Activated naive CD4-positive, alpha-beta T cell treated with anti-CD3 and anti-CD28 coated beads for 36 hours (primary cell): ENCODE measurements around the gene CADM1. TPM values are rescaled to one million over a fixed set of nuclear protein-coding genes. Genes with fewer than 3 reads are reported as not detected.

Experiments
- CTCF ChIA-PET: fragments of 350-600 bp; sonication (Branson Sonifier 250); formaldehyde crosslinking; loops from one replicate; lab custom pipeline; 2021; ENCODE audit warnings: antibody characterized with exemption; lab: Charles Lee
- DNase-seq: peaks from one replicate; pipeline ENCODE4 v3.0.0-alpha.2; 2020
- H3K27ac Mint-ChIP-seq: one replicate; pipeline ENCODE4 v1.8.0; 2021; ENCODE audit warnings: mild to moderate bottlenecking, mixed read lengths
- H3K27me3 Mint-ChIP-seq: one replicate; pipeline ENCODE4 v1.8.0; 2021; ENCODE audit warnings: low read depth, mixed read lengths
- H3K36me3 Mint-ChIP-seq: one replicate; pipeline ENCODE4 v1.8.0; 2021; ENCODE audit warnings: low read depth, mixed read lengths
- H3K4me1 Mint-ChIP-seq: one replicate; pipeline ENCODE4 v1.8.0; 2021; ENCODE audit warnings: low read depth, mixed read lengths
- H3K4me3 Mint-ChIP-seq: one replicate; pipeline ENCODE4 v1.8.0; 2021; ENCODE audit warnings: mild to moderate bottlenecking, moderate library complexity, mixed read lengths
- H3K9me3 Mint-ChIP-seq: one replicate; pipeline ENCODE4 v1.8.0; 2021; ENCODE audit warnings: mixed read lengths
- intact Hi-C: fragments of 100-400 bp; cut with micrococcal nuclease; formaldehyde crosslinking; loops from one replicate; pipeline ENCODE4 v1.15.1; 2023
- total RNA-seq, 2 experiments: library from RNA; stranded (reverse); gene quantifications; one replicate each; pipeline ENCODE4 v1.2.3, GENCODE V29; 2021

CADM1 gene
- under 1 TPM in 1 of 2 experiments, not detected in 1; 0.24 TPM for total RNA-seq

DNA sequence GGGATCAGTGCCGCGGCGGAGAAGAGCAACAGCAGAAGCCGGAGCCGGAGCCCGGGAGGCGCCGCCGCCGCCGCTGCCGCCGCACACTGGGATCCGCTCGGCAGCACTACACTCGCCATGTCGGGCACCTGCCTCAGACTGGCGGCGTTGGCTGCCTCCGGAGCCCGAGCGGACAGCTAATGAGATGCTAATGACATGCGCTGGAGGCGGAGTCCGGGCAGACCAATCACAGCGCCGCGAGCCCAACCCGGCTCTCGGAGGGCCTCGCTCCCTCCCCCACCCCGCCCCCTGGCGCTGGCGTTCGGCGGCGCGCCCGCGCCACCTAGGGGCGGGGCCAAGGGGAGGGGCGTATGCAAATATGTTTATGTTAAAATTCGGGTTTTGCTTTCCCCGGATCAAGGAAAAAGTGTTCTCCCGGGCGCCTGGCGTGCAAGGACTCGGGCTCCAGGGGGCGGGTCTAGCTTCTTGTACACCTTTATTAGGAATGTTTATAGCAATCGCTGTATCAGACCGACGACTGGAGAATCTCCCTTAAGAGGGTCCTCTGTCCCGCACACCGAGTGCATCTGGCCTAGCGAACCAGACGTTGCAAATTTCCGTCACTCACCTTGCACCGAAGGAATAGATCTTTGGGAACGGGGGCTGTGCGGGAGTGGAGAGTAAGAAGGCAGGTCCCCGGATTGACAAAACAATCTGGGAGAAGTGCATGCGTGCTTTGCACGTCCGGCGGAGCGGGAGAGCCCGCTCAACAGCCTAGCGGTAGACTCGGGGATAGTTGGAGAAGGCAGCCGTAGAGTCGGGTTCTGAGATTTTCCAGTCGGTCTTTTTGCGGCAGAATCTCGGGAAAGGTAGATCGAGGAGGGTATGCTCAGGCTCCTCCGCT, at the start of gene CADM1:
Gene CADM1 (minus strand): TSS at position 140 of the 883 bp plus-strand sequence.
- peak; percentile 76 for DNase-seq
- CTCF ChIA-PET = no interaction called here
- Mint-ChIP-seq H3K4me3 (peak within 1 kb of the TSS; percentile 62), H3K4me1 (peaks cover 11% of the 10 kb centered on the region), H3K27me3 (peaks cover 32% of the 10 kb centered on the region), H3K36me3 (no peaks in the 10 kb centered on the region), H3K27ac (no peak within 1 kb of the TSS), H3K9me3 (peaks cover 2% of the 10 kb centered on the region)
- intact Hi-C loops = loop anchor here (5.0 kb wide), 2 partner anchors 167 to 423 kb away; no protein-coding TSS in a partner anchor

DNA sequence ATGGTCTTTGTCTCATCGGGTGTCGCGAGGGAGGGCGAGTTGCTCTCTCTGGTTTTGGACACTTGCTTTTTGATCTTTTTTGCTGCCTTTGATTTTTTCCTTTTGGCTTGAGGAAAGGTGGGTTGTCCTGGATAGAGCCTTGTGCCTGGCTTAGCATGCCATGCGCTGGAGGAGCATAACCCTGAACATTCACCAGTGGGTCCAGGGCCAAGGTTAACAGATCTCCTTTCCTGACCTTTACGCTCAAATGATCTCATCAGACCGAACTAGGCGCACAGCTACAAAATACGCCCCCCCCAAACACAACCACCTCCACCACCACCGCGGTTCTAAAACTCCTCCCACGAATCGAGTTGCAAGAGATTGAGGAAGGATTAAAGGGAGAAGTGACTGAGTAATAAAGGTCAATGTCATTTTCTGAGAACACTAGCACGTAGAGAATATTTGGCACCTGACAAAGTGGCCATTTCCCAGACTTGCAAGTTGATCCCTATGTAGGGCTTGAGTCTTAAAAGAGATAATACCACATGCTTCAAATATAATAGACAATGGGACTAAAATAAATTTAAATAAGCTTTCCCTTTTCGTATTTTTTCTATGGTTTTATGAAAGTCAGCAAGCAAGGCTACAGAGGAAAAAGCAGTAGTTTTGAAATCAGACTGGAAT, 48.7 kb upstream of the CADM1 start:
- H3K9me3 Mint-ChIP-seq = no peaks in the 10 kb centered on the region
- no peak overlapping the region for H3K27ac Mint-ChIP-seq
- DNase-seq = no peak
- no peak overlapping the region for H3K4me3 Mint-ChIP-seq
- intact Hi-C loops = no loop called here
- no peaks in the 10 kb centered on the region for H3K4me1 Mint-ChIP-seq
- CTCF ChIA-PET = no interaction called here
- no peaks in the 10 kb centered on the region for H3K36me3 Mint-ChIP-seq
- peaks cover 4% of the 10 kb centered on the region for H3K27me3 Mint-ChIP-seq

DNA sequence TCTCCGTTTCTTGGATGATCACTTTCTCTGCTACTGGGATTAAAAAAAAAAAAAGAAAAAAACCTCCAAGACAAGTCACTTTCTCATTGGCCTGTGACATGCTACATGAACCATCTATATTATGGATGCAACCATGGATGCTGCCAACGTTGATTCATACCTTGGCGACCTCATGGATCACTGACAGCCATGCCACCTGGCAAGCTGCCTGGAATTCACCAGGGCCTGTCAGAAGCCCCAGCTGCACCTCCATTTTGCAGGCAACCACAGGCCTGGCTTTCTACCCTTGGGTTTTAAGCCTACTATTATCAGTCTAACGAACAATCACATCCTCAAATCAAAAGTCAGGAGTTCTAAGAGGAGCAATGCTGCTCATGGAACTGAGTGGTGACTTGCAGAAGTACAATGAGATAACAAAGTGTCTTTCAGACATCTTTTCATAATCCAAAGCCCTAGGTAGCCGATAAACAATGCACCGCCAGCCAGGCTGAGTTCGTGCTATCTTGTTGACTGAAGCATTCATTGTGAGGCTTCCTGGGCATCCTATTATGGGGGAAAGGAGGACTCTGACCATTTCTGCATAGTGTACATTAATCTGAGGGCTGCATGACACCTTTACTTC, 48.0 kb upstream of the CADM1 start:
- Mint-ChIP-seq H3K9me3 (no peaks in the 10 kb centered on the region), H3K36me3 (no peaks in the 10 kb centered on the region), H3K4me1 (no peaks in the 10 kb centered on the region), H3K27ac (no peak overlapping the region), H3K4me3 (no peak overlapping the region), H3K27me3 (peaks cover 4% of the 10 kb centered on the region)
- DNase-seq = no peak
- intact Hi-C loops = no loop called here
- CTCF ChIA-PET = no interaction called here

DNA sequence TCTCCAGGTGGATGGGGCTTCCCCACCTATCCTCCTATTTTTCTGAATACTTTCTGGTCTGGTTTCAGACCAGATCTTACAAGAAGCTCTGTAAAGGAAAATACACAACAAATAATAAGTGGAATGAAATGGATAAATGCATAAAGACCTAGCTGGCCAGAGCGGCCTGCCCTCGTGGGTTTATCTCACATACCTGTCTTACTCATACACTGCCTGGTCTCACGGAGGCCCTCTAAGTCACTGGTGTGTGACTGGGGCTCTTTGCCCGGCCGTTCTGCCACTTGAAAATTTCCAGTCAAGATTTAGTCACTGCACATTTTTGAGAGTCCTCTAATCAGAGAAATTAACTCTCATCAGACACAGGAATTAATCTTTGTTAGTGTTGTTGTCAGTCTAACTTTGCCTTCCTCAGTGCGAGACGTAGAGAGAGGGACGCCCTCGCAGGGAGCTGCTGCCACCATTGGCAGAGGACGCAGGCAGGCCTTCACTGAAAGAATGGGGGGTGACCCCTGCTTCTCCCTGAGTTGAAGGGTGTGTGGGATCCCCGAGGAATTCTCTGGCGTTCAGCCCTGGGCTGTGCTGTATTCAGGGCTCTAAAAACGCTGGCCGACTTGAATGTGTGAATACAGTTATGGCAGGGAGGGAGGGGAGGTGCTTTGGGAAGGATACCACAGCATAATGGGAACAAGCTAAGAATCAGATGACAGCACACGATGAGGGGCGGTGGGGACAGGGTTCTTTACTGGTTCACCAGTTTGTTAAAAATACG, 46.3 kb upstream of the CADM1 start:
- H3K36me3 Mint-ChIP-seq = no peaks in the 10 kb centered on the region
- no peaks in the 10 kb centered on the region for H3K9me3 Mint-ChIP-seq
- H3K27me3 Mint-ChIP-seq = peaks cover 4% of the 10 kb centered on the region
- CTCF ChIA-PET = no interaction called here
- H3K4me1 Mint-ChIP-seq = no peaks in the 10 kb centered on the region
- H3K4me3 Mint-ChIP-seq = no peak overlapping the region
- intact Hi-C loops = no loop called here
- no peak overlapping the region for H3K27ac Mint-ChIP-seq
- DNase-seq = no peak

DNA sequence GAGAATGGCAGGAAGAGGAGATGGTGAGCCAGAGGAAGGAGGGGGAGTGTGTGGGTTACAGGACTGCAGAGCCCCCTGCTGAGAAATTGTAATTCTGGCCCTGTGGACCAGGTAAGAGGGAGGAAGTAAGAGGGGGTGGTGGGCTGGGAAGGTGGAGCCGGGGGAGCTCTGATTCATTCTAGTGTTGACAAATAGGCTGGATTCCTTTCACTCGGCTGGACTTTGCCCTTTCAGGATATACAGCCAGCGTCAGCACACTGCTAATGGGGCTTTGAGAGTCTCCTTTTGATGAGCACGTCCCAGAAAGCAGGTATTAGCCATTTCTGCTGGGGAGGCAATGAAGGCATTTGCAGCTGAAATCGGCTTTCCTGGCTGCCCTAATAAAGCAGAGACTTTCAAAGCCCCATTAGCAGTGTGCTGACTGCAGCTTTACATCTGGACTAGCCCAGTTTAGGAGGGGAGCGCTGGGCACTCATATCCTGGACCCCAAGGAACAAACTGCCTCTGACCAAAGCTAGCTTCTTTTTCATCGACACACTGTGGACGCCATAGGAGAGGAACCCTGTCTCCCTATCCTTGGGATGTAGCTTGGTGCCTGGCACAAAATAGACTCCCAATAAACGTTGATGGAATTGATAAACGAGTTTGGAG, 44.8 kb upstream of the CADM1 start:
- intact Hi-C loops = no loop called here
- no peak overlapping the region for H3K4me3 Mint-ChIP-seq
- H3K4me1 Mint-ChIP-seq = no peaks in the 10 kb centered on the region
- CTCF ChIA-PET = no interaction called here
- no peak for DNase-seq
- H3K27ac Mint-ChIP-seq = no peak overlapping the region
- H3K9me3 Mint-ChIP-seq = no peaks in the 10 kb centered on the region
- H3K36me3 Mint-ChIP-seq = no peaks in the 10 kb centered on the region
- H3K27me3 Mint-ChIP-seq = peaks cover 4% of the 10 kb centered on the region

DNA sequence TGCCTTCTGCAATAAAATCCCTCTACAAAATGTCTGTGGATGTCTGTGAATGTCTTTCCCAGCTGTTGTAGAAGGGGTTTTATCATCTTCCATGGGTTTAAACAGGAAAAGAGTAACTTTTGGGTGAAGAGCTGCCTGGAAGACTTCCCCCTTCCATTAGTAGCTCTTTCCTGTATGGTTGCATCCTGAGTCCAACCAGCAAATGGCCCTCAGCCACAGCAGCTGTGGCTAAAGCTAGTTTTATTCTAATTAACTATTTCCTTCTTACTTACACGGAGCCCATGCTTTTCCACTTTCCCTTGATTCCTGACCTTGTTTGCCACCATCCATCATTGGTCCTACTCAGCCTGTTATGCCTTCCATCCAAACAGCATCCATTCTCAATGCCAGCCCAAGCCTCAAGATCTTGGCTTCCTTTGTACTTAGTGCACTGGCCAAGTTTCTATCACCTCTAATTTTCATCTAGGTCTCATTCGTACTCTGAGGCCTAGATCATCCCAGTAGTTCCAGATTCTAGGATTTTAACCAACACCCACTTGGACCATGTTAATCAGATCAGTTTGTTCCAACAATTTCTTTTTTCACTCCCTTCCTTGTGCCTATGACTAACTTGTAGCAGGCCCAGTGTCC, 41.5 kb upstream of the CADM1 start:
- Mint-ChIP-seq H3K27ac (no peak overlapping the region), H3K9me3 (no peaks in the 10 kb centered on the region), H3K27me3 (peaks cover 4% of the 10 kb centered on the region), H3K4me1 (no peaks in the 10 kb centered on the region), H3K36me3 (no peaks in the 10 kb centered on the region), H3K4me3 (no peak overlapping the region)
- no peak for DNase-seq
- CTCF ChIA-PET = no interaction called here
- intact Hi-C loops = no loop called here

DNA sequence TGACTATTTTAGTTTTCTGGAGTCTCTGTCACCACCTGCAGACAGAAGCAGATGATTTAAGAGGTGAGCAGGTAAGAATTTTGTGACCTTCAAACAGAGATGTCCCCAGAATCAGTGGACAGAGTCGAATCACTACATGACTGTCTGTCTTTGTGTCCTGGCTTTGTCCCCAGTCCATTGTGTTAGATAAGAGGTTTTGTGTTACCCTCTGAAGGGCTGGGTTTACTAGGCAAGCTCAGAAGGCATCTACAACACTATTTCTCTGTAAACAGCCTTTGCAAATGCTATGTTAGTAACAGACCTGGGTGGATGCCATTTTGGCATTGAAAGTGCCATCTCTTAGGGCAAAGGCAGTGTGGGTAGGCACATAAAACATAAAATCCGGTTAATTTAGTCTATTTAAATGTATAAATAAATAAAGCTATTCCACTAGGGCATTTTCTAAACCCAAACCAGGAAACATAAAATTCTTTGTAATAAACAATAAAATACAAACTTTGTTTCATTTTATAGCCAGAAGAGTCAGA, 40.3 kb upstream of the CADM1 start:
- H3K27ac Mint-ChIP-seq = no peak overlapping the region
- DNase-seq = no peak
- no peaks in the 10 kb centered on the region for H3K36me3 Mint-ChIP-seq
- intact Hi-C loops = no loop called here
- peaks cover 2% of the 10 kb centered on the region for H3K27me3 Mint-ChIP-seq
- CTCF ChIA-PET = no interaction called here
- H3K9me3 Mint-ChIP-seq = no peaks in the 10 kb centered on the region
- H3K4me3 Mint-ChIP-seq = no peak overlapping the region
- H3K4me1 Mint-ChIP-seq = no peaks in the 10 kb centered on the region

DNA sequence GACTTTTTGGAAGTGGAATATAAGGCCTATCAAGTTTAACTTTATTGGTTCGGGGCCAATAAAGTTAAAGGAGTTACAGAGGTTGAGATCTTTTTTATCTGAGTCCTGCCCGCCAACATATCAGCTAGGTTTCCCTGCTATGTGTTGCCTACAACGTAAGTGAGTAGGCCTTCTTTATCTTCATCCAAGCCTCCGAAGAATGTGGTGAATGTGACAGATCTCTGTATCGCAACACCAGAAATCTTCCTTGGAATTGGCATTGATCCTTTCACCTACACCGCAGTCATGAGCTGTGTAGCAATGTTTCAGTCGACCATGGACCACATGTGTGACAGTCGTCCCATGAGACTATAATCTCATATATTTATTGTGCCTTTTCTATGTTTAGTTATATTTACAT, 37.3 kb upstream of the CADM1 start:
- Mint-ChIP-seq H3K9me3 (no peaks in the 10 kb centered on the region), H3K4me3 (no peak overlapping the region), H3K27ac (no peak overlapping the region), H3K27me3 (no peaks in the 10 kb centered on the region), H3K4me1 (no peaks in the 10 kb centered on the region), H3K36me3 (no peaks in the 10 kb centered on the region)
- DNase-seq = no peak
- CTCF ChIA-PET = no interaction called here
- intact Hi-C loops = no loop called here

DNA sequence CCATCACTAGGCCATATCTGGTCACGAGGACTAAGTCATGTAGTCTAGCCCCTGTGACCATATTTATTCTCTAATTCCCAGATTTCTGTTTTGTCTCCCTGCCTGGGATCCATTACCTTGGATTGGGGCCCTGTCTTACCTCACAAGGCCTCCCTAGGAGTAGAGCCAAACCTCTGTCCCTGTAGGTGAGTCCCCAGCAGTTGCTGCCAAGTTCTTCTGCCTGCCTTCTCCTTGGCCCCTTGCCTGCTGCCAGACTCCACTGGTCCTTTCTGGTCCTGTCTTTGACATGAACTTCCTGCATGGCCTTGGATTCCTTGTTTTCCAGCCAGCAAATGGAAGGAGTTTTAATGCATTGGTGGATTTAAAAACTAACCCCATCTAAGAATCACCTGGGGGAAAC, 35.6 kb upstream of the CADM1 start:
- intact Hi-C loops = no loop called here
- CTCF ChIA-PET = no interaction called here
- Mint-ChIP-seq H3K36me3 (no peaks in the 10 kb centered on the region), H3K4me1 (no peaks in the 10 kb centered on the region), H3K4me3 (no peak overlapping the region), H3K9me3 (no peaks in the 10 kb centered on the region), H3K27ac (no peak overlapping the region), H3K27me3 (no peaks in the 10 kb centered on the region)
- no peak for DNase-seq

DNA sequence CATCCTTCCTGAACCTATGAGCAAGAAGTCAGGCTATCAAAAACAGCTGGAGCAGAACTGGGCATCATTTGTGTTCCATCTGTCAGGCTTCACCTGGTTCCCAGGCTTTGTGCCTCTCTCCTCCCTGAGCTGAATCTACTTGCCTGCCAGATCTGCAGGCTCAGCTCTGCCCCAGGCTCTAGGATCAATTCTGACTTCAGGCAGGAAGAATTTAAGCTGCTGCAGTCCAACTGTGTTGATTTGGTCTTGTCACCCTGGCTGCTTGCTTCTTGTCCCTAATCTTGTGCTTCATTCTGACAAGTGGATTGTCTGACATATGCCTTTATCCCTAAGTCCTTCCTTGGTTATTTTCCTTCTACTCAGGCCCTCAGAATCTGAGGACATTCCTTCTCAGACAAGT, 31.6 kb upstream of the CADM1 start:
- Mint-ChIP-seq H3K4me3 (no peak overlapping the region), H3K36me3 (no peaks in the 10 kb centered on the region), H3K27ac (no peak overlapping the region), H3K27me3 (peaks cover 7% of the 10 kb centered on the region), H3K9me3 (no peaks in the 10 kb centered on the region), H3K4me1 (no peaks in the 10 kb centered on the region)
- CTCF ChIA-PET = no interaction called here
- DNase-seq = no peak
- intact Hi-C loops = no loop called here

DNA sequence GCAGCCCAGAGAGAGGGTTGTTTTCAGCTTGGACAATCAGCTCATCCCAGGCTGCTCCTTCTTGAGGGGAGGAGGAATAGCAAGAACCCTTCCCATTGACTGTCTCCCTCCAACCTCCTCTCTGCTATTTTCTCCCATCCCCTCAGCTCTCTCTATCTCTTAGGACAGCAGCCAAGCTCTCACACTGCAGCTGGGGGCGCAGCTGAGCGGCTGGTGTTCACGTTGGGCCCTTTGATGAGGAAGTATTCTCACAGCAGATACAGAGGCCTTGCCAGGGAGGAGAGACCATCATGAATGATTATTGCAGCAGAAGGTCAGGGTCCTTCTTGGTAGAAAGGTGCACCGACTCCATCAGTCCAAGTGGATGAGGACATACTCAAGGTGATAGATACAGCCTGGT, 26.5 kb upstream of the CADM1 start:
- no peak overlapping the region for H3K27ac Mint-ChIP-seq
- H3K4me3 Mint-ChIP-seq = no peak overlapping the region
- H3K36me3 Mint-ChIP-seq = no peaks in the 10 kb centered on the region
- no peak for DNase-seq
- CTCF ChIA-PET = no interaction called here
- H3K4me1 Mint-ChIP-seq = no peaks in the 10 kb centered on the region
- peaks cover 13% of the 10 kb centered on the region for H3K27me3 Mint-ChIP-seq
- H3K9me3 Mint-ChIP-seq = no peaks in the 10 kb centered on the region
- intact Hi-C loops = no loop called here
